Stimulated activated CD4-positive, alpha-beta T cell treated with anti-CD3 and anti-CD28 coated beads, Interleukin-12 subunit alpha, Interleukin-12 subunit beta, amount 100 ng/mL, for 24 hours (primary cell): Measurements from ENCODE around the gene UCHL5.
"Not testable (repeated sequence)": the region's sequence is repeated elsewhere in the genome, so short reads cannot be mapped to it uniquely, and the experiment has no call there.

Experiments used
- DNase-seq, 2 experiments: peaks; one replicate each; pipeline ENCODE4 v3.0.0-alpha.2; 2020; ENCODE audit warnings: low read depth in 2 of 2

Gene UCHL5

GRCh38 chr1:193011406-193011805, 47.8 kb downstream of the UCHL5 start:
- DNase-seq, result no peak

GRCh38 chr1:193009501-193009900, 49.7 kb downstream of the UCHL5 start:
- no peak for DNase-seq

GRCh38 chr1:193005785-193006184, 53.4 kb downstream of the UCHL5 start:
- no peak for DNase-seq

GRCh38 chr1:192998536-192998935, 60.6 kb downstream of the UCHL5 start:
- no peak for DNase-seq

GRCh38 chr1:192994141-192994540, 65.0 kb downstream of the UCHL5 start:
- DNase-seq, result no peak

- no peak for DNase-seq
Measured at GRCh38 chr1:192993426-192994085, 65.6 kb downstream of the UCHL5 start.

GRCh38 chr1:192986748-192987334, 72.3 kb downstream of the UCHL5 start:
- DNase-seq, result not testable (repeated sequence)

GRCh38 chr1:192986110-192986747, 72.9 kb downstream of the UCHL5 start:
- peak; percentile 5 to 34 for DNase-seq

GRCh38 chr1:192984080-192984479, 75.1 kb downstream of the UCHL5 start:
- no peak for DNase-seq

GRCh38 chr1:192983349-192983980, 75.7 kb downstream of the UCHL5 start:
- DNase-seq, result peak in 1 of 2 experiments; percentile 6

GRCh38 chr1:192980856-192981255, 78.3 kb downstream of the UCHL5 start:
- no peak for DNase-seq

GRCh38 chr1:192980334-192980733, 78.8 kb downstream of the UCHL5 start:
- not testable (repeated sequence) for DNase-seq

- DNase-seq, result no peak
Measured at GRCh38 chr1:192979542-192979941, 79.6 kb downstream of the UCHL5 start.

- DNase-seq, result no peak
Measured at GRCh38 chr1:192978195-192978710, 80.9 kb downstream of the UCHL5 start.

- no peak for DNase-seq
Measured at GRCh38 chr1:192977089-192977706, 82.0 kb downstream of the UCHL5 start.

GRCh38 chr1:192976576-192976975, 82.6 kb downstream of the UCHL5 start:
- DNase-seq, result no peak

GRCh38 chr1:192974701-192975100, 84.5 kb downstream of the UCHL5 start:
- DNase-seq, result no peak

- no peak for DNase-seq
Measured at GRCh38 chr1:192973988-192974387, 85.2 kb downstream of the UCHL5 start.

GRCh38 chr1:192973202-192973601, 86.0 kb downstream of the UCHL5 start:
- DNase-seq, result no peak

- no peak for DNase-seq
Measured at GRCh38 chr1:192969091-192969490, 90.1 kb downstream of the UCHL5 start.

- no peak for DNase-seq
Measured at GRCh38 chr1:192968323-192968722, 90.8 kb downstream of the UCHL5 start.

GRCh38 chr1:192967901-192968300, 91.3 kb downstream of the UCHL5 start:
- DNase-seq, result no peak
